Left kidney (tissue), 2 donors: Measurements from ENCODE around the gene ACAD10. TPM values are rescaled to one million over a fixed set of nuclear protein-coding genes. Genes with fewer than 3 reads are reported as not detected.
A peak's percentile ranks its signal among the peaks of the same experiment; 100 is the strongest.
"Not testable (repeated sequence)": the region's sequence is repeated elsewhere in the genome, so short reads cannot be mapped to it uniquely, and the experiment has no call there.

Experiments
- DNase-seq: peaks from one replicate; pipeline ENCODE4 v3.0.0-alpha.2; 2013
- polyA plus RNA-seq: library from polyadenylated mRNA; unstranded; fragments of 120-200 nt; gene quantifications from one replicate; pipeline ENCODE4 v1.2.1, GENCODE V29; 2013; ENCODE audit not compliant: insufficient read length

ACAD10 gene
- polyA plus RNA-seq, 1 donor: 54.7 TPM

GRCh38 chr12:111749391-111749790 is 63.5 kb downstream of the ACAD10 start:
- DNase-seq: no peak

DNA sequence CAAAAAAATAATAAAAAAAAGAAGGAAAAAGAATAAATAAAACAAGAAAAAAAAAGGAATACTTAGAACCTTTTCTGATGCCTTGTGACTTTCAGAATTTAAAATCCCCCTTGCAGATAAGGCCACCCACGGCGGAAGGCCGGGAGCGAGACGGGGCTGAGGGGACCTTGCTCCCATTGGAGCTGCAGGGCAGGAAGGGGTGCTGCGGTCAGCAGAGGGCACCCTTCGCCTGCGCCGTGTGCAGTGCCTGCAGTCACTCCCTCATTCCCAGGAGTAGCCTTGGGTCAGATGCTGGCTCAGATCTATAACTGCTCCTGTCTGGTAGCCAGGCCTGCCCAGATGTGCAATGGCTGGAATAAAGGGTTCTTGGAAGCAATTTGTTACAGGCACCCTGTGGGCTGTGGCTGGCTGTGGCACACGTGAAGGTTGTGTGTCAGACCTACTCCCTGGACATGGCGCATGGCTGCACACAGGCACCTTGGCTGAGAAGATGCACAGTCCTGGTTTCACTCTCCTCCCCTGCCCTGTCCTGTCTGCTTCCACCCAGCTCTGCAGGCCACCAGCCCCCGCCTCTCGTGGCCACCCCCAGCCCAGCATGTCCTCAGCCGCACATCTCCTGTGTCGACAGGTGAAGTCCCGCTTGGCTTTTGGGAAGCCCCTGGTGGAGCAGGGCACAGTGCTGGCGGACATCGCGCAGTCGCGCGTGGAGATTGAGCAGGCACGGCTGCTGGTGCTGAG is 67.5 kb downstream of the ACAD10 start:
- no peak for DNase-seq

- DNase-seq: no peak
Observed at GRCh38 chr12:111754671-111755070, 68.8 kb downstream of the ACAD10 start.

GRCh38 chr12:111756196-111756595 is 70.3 kb downstream of the ACAD10 start:
- no peak for DNase-seq

GRCh38 chr12:111756681-111757080 is 70.8 kb downstream of the ACAD10 start:
- DNase-seq: no peak

DNA sequence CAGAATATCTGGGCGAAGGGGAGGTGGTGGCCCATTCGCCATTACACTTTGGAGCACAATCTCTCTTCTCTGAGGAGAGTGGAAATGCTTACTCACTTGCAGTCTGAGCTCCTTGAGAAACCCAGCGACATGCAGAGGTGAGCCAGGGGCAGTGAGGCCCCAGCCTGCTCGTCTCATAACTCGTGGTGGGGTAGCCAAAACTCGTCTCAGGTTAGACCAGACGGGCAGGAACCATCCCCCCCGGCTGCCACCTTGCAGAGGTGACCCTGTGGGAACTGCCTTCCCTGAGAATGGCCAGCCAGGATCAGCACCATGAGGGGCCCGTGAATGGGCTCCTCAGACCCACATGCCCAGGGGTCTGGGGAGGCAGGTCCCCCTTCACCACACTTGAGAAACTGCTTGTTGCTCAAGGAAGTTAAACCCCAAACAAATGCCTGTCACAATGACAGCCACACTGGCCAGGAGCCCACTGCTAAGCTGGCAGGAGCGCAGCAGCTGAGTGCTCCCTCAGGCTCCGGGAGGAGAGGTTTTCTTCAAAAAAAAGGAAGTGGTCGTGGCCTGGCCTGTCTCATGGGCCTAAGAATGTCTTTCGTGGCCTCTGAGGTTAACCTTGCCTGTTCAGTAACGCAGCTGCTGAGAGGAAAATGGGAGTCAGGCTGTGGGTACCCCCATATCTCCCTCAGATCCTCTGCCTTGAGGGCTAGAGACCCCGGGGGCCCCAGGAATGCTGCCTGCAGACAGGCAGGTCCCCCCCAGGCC is 71.7 kb downstream of the ACAD10 start:
- DNase-seq: no peak

GRCh38 chr12:111758120-111758561 is 72.3 kb downstream of the ACAD10 start:
- DNase-seq: no peak

GRCh38 chr12:111759271-111759670 is 73.4 kb downstream of the ACAD10 start:
- DNase-seq: no peak

GRCh38 chr12:111759991-111760390 is 74.1 kb downstream of the ACAD10 start:
- no peak for DNase-seq

GRCh38 chr12:111761099-111761498 is 75.2 kb downstream of the ACAD10 start:
- DNase-seq: no peak

- no peak for DNase-seq
Observed at GRCh38 chr12:111761706-111762105, 75.9 kb downstream of the ACAD10 start.

GRCh38 chr12:111763552-111763951 is 77.7 kb downstream of the ACAD10 start:
- DNase-seq: not testable (repeated sequence)

DNA sequence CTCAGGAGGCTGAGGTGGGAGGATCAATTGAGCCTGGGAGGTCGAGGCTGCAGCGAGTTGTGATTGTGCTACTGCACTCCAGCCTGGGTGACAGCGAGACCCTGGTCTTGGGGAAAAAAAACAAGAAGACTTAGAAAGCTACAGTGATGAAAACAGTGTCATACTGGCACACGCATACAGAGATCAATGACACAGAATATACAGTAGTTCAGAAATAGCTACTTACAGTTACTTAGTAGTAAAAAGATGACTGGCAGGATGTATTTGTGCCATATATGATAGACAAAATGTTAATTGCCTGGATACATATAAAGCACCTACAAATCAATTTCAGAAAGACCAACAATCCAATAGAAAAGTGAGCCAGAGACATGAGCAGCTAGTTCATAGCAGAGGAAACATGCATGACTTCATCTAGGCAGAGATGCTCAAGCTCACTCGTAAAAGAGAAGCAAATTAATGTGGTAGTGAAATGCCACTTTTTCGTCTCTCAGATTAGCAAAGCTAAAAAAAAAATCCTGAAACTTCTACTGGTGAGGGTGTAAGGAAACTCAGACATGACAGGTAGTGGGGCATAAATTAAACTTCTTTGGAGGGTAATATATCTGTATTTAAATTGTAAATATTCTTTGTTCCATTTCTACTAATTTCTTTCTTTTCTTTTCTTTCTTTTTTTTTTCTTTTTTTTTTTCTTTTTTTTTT is 78.4 kb downstream of the ACAD10 start:
- DNase-seq: no peak

DNA sequence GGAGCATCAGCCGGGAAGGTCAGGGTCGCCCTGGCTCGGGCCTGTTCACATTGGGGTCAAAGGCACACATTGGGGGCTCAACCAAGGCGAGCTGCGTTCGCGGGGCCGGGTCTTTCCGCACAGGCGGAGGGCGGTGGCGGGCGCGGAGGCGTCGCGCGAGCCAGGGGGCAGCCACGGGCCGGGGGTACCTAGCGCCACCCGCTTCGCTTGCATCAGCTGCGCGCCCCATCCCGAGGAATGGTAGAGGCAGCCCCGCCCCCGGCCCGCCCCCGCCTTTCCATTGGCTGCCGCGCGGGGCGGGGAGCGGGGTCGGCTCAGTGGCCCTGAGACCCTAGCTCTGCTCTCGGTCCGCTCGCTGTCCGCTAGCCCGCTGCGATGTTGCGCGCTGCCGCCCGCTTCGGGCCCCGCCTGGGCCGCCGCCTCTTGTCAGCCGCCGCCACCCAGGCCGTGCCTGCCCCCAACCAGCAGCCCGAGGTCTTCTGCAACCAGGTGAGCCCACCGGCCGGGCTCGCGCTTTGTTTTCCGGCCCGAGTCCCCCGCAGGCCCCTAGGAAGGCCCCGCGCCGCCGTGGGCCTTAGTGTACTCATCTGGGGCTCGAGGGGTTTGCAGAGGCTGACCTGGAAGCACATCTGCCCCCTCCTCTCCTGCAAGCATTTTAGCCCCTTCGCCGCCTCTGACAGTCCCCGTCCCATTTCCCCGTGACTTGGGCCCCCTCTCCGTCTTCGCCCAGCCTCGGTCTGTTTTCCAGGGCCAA is 80.9 kb downstream of the ACAD10 start, which contains the start of gene ALDH2:
Gene ALDH2, plus strand, starts transcription at position 326 of the 754 bp plus-strand sequence. Its CDS starts 50 bp downstream, at position 376.
- DNase-seq: peak; percentile 86

GRCh38 chr12:111767362-111768158 is 81.7 kb downstream of the ACAD10 start:
- no peak for DNase-seq

DNA sequence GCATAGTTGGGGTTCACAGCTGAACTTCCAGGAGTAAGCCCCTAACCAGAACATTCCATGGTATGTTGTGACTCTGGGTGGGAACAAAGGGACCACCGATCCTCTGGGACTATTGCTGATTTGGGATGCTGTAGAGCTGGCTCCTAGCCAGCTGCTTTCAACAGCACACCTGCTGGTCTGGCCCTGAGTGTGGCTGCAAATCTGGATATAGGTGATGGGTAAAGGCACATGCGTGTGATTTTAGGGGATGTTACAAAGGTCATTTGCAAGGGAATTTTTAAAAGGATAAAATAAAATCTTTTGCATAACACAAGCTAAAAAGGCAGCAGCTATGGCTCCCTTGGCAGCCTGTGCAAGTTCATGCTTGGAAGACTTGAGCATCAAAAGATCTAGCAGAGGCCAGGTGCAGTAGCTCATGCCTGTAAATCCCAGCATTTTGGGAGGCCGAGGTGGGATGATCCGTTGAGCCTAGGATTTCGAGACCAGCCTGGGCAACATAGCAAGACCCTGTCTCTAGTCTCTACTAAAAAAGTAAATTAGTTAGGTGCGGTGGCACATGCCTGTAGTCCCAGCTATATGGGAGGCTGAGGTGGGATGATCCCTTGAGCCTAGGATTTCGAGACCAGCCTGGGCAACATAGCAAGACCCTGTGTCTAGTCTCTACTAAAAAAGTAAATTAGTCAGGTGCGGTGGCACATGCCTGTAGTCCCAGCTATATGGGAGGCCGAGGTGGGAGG is 82.5 kb downstream of the ACAD10 start:
- no peak for DNase-seq

DNA sequence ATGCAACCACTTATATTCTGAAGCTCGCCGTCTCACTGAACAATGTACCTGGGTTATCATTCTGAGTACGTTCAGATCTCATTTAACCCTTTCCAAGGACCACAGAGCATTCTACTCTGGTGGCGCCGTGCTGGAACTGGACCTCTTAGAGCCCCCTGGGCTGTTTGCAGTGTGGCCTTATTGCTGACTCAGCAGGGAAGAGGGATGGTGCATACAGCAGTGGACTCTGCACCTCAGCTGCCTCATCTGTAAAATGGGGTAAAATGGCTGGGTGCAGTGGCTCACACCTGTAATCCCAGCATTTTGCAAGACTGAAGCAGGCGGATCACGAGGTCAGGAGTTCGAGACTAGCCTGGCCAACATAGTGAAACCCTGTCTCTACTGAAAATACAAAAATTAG is 83.7 kb downstream of the ACAD10 start:
- no peak for DNase-seq

- DNase-seq: no peak
Observed at GRCh38 chr12:111773801-111774551, 88.1 kb downstream of the ACAD10 start.
